Panc1 (cell line): Measurements from ENCODE around the gene MINDY4.

Experiments
- POLR2AphosphoS5 ChIP-seq: IDR thresholded peaks from 2 replicates; pipeline ENCODE4 v1.6.1; 2012; ENCODE audit warnings: mild to moderate bottlenecking, low read depth, low read length, moderate library complexity
- TF ChIP-seq, protein P1 (sequence below): fragments of 450-650 bp; IDR thresholded peaks from 2 replicates; pipeline ENCODE4 v1.5.1; 2017; ENCODE audit warnings: mild to moderate bottlenecking

DNA sequence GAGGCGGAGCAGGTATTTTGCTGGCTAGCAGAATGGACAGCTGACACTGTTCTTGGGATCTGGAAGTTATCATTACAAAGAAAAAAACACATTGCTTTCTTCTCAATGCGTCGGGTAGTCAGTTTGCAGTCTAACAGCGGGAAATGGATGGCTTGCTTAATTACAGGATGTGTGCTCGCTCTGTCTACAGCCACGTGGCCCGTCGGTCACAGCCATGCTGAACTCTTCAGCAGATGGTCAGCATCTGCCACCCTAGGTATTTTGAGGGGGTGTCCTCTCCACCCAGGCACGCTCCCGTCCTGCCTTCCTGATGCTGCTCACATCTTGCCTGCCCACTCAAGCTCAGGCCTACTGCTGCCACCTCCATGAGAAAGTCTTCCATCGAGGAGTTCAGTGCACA lies 39.6 kb upstream of the MINDY4 start:
- TF ChIP-seq, protein P1, sequence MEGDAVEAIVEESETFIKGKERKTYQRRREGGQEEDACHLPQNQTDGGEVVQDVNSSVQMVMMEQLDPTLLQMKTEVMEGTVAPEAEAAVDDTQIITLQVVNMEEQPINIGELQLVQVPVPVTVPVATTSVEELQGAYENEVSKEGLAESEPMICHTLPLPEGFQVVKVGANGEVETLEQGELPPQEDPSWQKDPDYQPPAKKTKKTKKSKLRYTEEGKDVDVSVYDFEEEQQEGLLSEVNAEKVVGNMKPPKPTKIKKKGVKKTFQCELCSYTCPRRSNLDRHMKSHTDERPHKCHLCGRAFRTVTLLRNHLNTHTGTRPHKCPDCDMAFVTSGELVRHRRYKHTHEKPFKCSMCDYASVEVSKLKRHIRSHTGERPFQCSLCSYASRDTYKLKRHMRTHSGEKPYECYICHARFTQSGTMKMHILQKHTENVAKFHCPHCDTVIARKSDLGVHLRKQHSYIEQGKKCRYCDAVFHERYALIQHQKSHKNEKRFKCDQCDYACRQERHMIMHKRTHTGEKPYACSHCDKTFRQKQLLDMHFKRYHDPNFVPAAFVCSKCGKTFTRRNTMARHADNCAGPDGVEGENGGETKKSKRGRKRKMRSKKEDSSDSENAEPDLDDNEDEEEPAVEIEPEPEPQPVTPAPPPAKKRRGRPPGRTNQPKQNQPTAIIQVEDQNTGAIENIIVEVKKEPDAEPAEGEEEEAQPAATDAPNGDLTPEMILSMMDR, result no peak
- TF ChIP-seq POLR2AphosphoS5, result no peak
